GM19099 (cell line): ENCODE results near the gene DENND10.

Experiments used
- POLR2A ChIP-seq: IDR thresholded peaks from 3 replicates; pipeline ENCODE4 v1.6.1; 2011; ENCODE audit warnings: low read depth; ENCODE audit not compliant: insufficient read length; ENCODE audit errors: extremely low read depth

The DENND10 gene

DNA sequence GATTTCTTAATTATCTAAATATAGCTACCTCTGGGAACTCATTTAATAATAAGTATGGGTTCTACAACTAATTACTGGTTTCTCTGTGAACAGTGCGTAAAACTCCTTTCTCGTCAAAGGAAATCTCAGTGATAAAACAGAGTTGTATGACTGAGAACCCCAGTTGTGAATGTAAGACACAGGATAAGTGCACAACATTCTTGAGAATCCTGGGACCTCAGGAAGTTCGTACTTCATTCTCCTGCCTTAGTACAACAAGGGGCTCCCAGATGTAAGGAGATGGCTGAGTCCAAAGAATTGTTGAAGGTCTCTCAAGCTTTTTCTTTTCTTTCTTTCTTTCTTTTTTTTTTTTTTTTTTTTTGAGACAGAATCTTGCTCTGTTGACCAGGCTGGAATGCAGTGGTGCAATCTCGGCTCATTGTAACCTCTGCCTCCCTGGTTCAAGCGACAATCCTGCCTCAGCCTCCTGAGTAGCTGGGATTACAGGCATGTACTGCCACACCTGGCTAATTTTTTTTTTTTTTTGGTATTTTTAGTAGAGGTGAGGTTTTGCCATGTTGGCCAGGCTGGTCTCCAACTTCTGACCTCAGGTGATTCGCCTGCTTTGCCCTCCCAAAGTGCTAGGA lies 12.5 kb downstream of the DENND10 start:
- TF ChIP-seq POLR2A = no peak

DNA sequence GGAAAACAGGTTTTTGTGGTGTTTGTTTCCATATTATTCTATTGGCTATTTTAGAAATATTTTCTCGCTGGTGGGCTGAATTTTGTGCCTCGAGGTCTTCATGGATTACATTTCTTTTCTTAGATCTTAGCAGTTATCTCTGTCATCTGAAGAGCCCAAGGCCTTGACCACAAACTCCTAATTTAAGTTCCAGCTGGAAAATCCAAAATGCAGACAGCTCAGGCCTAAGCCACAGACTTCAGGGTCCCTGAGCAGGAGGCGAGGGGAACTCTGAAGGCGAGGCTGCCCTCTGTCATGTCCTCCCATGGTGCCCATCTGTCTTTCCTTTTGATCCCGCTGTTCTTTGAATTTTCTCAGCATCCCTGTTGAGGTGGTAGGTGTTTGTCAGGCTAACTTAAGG lies 14.3 kb downstream of the DENND10 start:
- no peak for TF ChIP-seq POLR2A

DNA sequence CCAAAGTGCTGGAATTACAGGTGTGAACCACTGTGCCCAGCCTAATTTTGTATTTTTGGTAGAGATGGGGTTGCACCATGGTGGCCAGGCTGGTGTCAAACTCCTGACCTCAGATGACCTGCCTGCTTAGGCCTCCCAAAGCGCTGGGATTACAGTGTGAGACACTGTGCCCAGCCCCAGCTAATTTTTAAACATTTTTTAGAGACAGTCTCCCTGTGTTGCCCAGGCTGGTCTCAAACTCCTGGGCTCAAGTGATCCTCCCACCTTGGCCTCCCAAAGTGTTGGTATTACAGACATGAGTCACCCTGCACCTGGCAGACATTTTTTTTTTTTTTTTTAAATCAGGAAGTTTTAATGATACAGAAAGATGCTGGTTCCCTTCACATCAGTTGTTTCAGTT lies 15.5 kb downstream of the DENND10 start:
- TF ChIP-seq POLR2A = no peak

DNA sequence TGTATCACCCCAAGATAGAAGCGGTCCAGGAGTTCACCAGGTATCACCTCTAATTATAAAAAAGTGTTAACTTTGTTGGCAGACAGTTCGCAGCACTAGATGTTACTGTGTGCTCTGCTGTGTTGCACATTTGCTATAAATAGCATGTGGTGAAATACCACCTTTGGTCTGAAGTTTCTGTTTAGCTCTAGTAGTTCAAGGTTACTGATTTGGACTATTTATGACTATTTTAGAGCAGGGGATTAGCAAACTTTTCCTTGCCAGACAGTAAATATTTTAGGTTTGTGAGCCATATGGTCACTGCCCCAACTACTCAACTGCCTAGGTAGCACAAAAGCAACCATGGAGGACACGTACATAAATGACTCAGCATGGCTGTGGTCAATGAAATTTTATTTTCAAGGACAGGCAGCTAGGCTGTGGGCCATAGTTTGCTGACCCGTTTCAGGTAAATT lies 16.5 kb downstream of the DENND10 start:
- TF ChIP-seq POLR2A = no peak

DNA sequence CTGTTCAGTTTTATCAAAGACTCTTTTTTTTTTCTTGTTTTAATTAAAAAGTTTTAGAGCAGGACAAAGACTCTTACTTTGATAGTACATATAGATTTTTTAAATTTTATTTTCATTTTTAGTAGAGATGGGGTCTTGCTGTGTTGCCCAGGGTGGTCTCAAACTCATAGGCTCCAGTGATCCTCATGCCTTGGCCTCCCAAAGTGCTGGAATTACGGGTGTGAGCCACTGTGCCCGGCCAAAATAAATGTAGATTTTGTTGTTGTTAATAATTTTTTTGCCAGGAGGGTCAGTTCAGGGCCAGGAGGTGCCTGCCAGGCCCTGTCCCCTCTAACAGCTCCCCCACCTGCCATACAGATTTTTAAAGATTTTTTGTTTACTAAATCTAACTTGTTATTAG lies 17.0 kb downstream of the DENND10 start:
- TF ChIP-seq POLR2A = no peak

DNA sequence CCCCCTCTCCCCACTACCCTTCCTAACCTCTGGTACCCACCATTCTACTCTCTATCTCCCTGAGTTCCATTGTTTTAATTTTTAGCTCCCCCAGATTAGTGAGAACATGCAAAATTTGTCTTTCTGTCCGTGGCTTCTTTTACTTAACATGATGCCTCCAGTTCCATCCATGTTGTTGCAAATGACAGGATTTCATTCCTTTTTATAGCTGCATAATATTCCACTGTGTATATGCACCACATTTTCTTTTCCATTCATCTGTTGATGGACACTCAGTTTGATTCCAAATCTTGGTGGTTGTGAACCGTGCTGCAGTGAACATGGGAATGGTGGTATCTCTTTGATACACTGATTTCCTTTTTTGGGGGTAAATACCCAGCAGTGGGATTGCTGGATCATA lies 22.0 kb downstream of the DENND10 start:
- no peak for TF ChIP-seq POLR2A

DNA sequence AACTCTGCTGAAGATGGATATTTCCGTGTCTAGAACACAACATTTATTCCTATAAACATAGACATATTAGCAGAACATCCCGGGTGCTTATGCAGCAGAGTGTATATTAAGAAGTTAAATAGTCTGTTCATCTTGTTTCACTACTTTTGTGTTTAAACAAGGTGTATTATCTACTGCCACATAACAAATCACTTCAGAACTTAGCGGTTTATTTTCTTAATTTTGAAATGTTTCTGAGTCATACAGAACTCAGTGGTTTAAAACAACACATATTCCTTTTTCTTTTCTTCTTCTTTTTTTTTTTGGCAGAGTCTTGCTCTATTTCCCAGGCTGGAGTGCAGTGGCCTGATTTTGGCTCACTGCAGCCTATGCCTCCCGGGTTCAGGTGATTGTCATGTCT lies 25.8 kb downstream of the DENND10 start:
- TF ChIP-seq POLR2A = no peak

DNA sequence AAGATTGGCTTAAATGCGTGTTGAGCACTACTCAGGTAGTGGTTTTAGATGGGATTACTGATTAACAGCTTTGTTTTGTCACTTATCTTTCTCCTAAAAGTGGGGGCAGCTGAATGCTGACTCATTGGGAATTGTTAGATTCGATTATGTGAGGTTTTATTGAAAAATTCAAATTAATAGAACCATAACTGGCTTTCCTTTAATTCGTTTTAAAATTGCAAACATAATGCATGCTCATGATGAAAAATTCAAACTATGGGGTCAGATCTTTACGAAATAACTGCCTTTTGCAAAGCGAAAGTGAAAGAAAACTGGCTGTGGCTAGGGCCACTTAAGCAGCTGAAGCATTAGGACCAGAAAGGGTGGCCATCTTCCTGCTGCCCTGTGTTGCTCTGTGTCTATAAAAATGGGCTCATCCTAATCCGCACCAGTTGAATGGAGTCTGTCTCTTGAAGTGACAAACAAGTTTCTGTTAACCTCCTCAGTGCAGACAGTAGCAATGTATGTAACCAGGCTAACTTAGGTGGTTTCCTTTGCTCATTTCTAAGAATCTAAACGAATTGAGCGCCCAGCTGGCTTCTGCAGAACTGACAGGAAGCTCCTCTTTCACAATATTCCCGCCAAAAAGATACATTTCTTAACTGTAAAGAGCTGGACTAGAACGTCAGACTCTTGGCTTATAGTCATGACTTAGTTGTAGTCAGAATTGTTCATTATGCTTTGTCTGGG lies 27.8 kb downstream of the DENND10 start:
- TF ChIP-seq POLR2A = peak; percentile 36

DNA sequence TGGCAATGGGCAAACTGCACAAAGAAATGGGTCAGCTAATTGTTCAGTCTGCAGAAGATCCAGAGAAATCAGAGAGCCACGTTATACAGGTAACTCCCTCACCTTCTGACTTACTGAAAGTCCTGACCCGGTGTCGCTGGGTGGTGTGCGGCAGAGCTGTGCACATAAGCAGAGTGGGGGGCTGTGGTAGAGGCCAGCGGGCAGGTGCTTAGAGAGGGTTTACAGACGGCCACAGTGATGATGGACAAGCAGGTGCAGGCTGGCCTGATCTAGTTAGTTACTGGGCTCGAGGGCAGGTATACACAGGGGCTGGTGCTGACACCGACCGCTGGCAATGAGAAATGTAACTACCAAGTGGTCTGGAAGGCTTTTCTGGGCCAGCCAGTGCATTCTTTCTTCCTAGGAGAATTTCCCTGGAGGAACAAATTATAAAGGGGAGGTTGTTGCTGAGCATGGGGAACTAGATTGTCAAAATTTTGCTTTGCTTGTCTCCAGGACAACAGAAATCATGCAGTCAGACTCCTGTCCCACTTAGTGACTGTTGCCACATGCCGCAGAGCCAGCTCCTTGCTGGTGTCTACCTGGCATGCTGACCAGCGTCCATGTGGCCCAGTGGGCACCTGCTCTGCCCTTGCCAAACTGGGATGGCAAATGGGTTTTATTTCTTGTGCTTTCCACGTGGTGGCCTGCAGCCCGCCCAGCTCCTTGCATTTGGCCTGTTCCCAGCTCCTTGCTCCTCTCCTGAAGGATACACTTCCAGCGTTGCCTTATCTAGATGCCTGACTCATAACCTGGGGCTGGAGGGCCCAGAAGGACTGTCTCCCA lies 28.8 kb downstream of the DENND10 start:
- no peak for TF ChIP-seq POLR2A

DNA sequence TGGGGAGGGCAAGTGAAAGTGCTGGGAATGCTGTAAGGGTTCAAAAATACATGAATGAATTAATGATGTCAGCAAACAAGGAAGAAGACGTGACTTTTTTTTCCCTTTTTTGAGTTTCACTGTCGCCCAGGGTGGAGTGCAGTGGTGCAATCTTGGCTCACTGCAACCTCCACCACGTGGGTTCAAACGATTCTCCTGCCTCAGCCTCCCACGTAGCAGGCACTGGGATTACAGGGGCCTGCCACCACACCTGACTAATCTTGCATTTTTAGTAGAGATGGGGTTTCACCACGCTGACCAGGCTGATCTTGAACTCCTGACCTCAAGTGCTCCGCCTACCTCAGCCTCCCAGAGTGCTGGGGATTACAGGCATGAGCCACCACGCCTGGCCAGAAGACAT lies 30.0 kb downstream of the DENND10 start:
- TF ChIP-seq POLR2A = no peak

DNA sequence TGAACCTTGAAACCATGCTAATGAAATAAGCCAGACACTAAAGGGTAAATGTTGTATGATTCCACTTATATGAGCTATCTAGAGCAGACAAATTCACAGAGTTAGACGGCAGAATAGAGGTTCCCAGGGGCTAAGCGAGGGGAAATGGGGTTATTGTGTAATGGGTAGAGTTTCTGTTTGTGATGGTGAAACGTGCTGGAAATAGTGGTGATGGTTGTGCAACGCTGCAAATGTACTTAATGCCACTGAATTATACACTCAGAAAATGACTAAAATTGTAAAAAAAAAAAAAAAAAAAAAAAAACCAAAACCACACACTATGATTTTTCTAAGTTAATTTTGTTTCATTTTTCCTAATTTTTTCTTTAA lies 31.6 kb downstream of the DENND10 start:
- no peak for TF ChIP-seq POLR2A

DNA sequence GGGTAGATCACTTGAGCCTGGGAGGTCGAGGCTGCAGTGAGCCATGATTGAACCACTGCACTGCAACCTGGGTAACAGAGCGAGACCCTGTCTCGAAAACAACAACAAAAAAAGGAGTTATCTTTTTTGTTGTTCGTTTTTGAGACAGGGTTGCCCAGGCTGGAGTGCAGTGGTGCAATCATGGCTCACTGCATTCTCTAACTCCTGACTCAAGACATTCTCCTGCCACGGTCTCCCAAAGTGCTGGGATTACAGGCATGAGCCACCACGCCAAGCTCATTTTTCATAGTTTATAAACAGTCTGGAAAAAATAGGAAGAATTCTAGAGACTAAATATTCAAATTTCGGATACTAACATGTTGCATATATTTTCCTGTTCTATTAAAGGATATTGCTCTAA lies 32.2 kb downstream of the DENND10 start:
- no peak for TF ChIP-seq POLR2A

DNA sequence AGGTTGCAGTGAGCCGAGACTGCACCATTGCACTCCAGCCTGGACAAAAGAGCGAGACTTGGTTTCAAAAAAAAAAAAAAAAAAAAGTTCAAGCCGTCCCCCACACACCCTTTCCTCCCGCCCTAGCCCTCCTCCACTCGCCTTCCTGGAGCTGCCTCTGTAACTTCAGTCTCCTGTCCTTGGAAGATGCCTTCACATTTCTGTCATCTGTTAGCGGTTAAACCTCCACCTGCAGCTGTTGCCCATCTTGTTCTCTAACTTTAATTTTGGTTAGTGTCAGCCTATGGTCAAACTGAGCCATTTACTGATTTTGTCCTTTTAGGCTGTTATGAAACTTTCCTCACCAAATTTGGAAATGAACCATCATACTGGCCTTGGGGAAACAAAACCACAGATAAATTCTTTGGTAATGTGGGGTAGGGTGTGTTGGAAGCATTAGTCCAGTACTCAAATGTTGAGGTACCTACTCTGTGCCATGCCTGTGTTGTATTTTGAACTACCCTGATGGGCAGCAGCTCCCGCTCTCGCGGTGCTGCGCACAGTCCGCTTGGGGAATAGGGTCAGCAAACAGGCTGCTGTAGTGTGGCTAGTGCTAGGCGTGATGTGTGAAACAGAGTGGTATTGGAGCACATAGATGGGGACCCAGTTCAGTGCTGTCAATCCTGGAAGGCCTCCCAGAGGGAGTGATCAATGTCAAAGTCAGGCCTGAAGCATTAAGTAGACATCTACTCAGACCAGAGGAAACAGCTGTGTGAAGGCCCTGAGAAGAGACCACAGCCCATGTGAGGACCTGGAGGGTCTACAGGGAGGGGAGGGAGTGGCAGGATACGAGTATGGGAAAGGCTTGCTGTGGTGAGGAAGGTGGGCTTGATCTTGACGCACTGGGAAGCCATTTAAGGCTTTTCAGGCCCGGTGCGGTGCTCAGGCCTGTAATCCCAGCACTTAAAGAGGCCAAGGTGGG lies 34.7 kb downstream of the DENND10 start:
- no peak for TF ChIP-seq POLR2A

DNA sequence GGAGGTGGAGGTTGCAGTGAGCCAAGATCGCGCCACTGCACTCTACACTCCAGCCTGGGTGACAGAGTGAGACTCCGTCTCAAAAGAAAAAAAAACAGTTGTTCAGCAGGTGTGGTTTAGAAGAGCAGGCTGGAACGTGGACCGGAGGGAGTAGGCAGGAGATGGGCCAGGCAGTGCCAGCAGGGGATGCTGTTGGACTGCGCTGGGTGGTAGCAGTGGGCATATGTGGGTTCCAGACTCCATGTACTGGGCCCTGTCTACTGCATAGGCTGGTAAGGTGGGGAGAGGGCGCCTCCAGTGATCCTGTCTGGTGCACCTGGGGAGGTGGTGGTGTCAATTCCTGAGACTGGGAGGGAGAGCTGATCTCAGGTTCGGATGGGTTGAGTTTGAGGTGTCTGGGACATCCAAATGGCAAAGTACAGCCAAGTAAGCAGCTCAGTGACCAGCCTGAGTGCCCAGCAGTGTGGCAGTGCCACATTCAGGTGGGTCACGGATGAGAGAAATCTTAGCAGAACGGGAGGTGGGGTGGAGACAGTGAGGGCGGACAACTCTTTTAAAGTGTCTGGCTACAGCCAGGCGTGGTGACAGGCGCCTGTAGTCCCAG lies 35.7 kb downstream of the DENND10 start:
- TF ChIP-seq POLR2A = no peak
